ENCODE data around the gene LPAR1. TPM values are rescaled to one million over a fixed set of nuclear protein-coding genes. Genes with fewer than 3 reads are reported as not detected.

LPAR1 gene
- total RNA-seq, 1 donor from 2014 or later = 26.4 TPM

- DNase-seq = no peak
Observed at GRCh38 chr9:110997847-110998246, 40.4 kb downstream of the LPAR1 start.

GRCh38 chr9:110996436-110997220 is 41.6 kb downstream of the LPAR1 start:
- DNase-seq = no peak

GRCh38 chr9:110995420-110996340 is 42.6 kb downstream of the LPAR1 start:
- DNase-seq = no peak

- DNase-seq = no peak
Observed at GRCh38 chr9:110994771-110995241, 43.5 kb downstream of the LPAR1 start.

- DNase-seq = no peak
Observed at GRCh38 chr9:110990481-110990880, 47.8 kb downstream of the LPAR1 start.

- DNase-seq = no peak
Observed at GRCh38 chr9:110986529-110986928, 51.7 kb downstream of the LPAR1 start.

- no peak for DNase-seq
Observed at GRCh38 chr9:110984890-110985437, 53.3 kb downstream of the LPAR1 start.

- no peak for DNase-seq
Observed at GRCh38 chr9:110980261-110980660, 58.0 kb downstream of the LPAR1 start.

- no peak for DNase-seq
Observed at GRCh38 chr9:110979636-110980035, 58.6 kb downstream of the LPAR1 start.

GRCh38 chr9:110978516-110978915 is 59.8 kb downstream of the LPAR1 start:
- DNase-seq = no peak

GRCh38 chr9:110977259-110977709 is 61.0 kb downstream of the LPAR1 start:
- DNase-seq = no peak

- DNase-seq = no peak
Observed at GRCh38 chr9:110975969-110976368, 62.3 kb downstream of the LPAR1 start.

- no peak for DNase-seq
Observed at GRCh38 chr9:110975278-110975677, 63.0 kb downstream of the LPAR1 start.

- DNase-seq = no peak
Observed at GRCh38 chr9:110971705-110972104, 66.6 kb downstream of the LPAR1 start.

- DNase-seq = no peak
Observed at GRCh38 chr9:110971234-110971633, 67.0 kb downstream of the LPAR1 start.

- no peak for DNase-seq
Observed at GRCh38 chr9:110969971-110970386, 68.3 kb downstream of the LPAR1 start.

GRCh38 chr9:110968096-110968495 is 70.2 kb downstream of the LPAR1 start:
- no peak for DNase-seq

GRCh38 chr9:110967196-110967595 is 71.1 kb downstream of the LPAR1 start:
- no peak for DNase-seq

GRCh38 chr9:110960288-110960687 is 78.0 kb downstream of the LPAR1 start:
- no peak for DNase-seq

GRCh38 chr9:110958847-110959246 is 79.4 kb downstream of the LPAR1 start:
- no peak for DNase-seq

GRCh38 chr9:110954822-110955291 is 83.4 kb downstream of the LPAR1 start:
- DNase-seq = no peak

GRCh38 chr9:110952540-110952859 is 85.8 kb downstream of the LPAR1 start:
- DNase-seq = no peak

Measured in occipital lobe (tissue), 2 donors.